Measurements from ENCODE around the gene RAPGEF6. TPM values are rescaled to one million over a fixed set of nuclear protein-coding genes. Genes with fewer than 3 reads are reported as not detected.
"Not testable (repeated sequence)": the region's sequence is repeated elsewhere in the genome, so short reads cannot be mapped to it uniquely, and the experiment has no call there.

RAPGEF6 gene
- total RNA-seq, 1 donor from 2014 or later, result 36.7 TPM

DNA sequence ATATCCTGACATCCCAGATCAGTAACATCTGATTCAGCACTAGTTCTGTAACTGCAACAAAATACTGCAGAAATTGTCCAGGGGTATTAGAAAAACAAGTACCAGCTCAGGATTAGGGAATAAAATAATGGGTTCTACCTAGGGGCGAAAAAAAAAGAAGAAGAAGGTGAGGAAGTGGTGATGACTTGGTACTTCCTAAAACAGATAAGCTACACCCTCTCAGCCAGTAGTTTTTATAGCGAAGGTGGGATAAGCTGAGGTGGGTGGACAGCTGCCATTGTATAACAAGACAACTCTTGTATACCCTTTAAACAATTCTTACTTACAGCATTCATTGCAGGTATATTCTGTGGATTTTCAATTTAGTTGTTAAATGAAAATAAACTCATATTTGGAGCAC, 19.1 kb downstream of the RAPGEF6 start:
- H3K27ac Mint-ChIP-seq, result no peak overlapping the region
- H3K4me3 Mint-ChIP-seq, result no peak overlapping the region
- DNase-seq (ENCODE audit: low spot score), result no peak
- H3K9me3 Mint-ChIP-seq, result no peaks in the 10 kb centered on the region
- intact Hi-C loops (cut with micrococcal nuclease), result no loop called here
- H3K27me3 Mint-ChIP-seq (ENCODE audit: insufficient read depth), result no peaks in the 10 kb centered on the region
- peaks cover 21% of the 10 kb centered on the region for H3K4me1 Mint-ChIP-seq (ENCODE audit: low read depth)
- peaks cover 23% of the 10 kb centered on the region for H3K36me3 Mint-ChIP-seq (ENCODE audit: low read depth)

DNA sequence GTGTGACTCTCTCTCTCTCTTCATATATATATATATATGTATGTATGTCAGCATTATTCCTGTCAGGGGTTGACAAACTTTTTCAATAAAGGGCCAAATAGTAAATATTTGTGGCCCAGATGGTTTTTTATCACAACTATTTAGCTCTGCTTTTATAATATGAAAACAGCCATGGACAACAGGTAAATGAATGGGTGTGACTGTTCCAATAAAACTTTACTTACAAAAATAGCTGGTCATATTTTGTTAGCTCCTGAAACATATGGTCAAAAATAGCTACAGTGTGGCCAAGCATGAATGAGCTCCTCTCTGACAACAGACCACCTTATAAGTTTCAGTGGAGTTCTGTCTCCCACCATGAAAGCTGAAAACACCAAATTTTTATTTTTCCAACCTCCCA, 21.6 kb downstream of the RAPGEF6 start:
- Mint-ChIP-seq H3K9me3 (no peaks in the 10 kb centered on the region), H3K27me3 (ENCODE audit: insufficient read depth) (no peaks in the 10 kb centered on the region), H3K27ac (no peak overlapping the region), H3K4me1 (ENCODE audit: low read depth) (peaks cover 8% of the 10 kb centered on the region), H3K36me3 (ENCODE audit: low read depth) (peaks cover 20% of the 10 kb centered on the region), H3K4me3 (no peak overlapping the region)
- intact Hi-C loops (cut with micrococcal nuclease), result no loop called here
- no peak for DNase-seq (ENCODE audit: low spot score)

DNA sequence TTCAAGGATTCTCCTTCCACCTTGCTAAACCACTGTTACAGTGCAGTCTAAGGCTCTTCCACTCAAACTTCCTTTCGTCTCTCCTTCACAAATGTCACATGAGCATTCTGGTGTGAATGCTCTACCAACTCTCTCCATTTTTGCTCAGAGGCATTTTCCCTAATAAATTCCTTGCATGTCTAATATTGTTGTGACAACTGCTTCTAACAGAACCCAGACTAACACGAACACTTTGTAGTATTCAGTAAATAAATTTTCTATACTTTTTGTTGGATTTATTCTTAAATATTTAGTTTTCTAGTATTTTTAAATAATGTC, 24.0 kb downstream of the RAPGEF6 start:
- Mint-ChIP-seq H3K9me3 (no peaks in the 10 kb centered on the region), H3K4me3 (no peak overlapping the region), H3K4me1 (ENCODE audit: low read depth) (peaks cover 17% of the 10 kb centered on the region), H3K27me3 (ENCODE audit: insufficient read depth) (no peaks in the 10 kb centered on the region), H3K36me3 (ENCODE audit: low read depth) (peaks cover 20% of the 10 kb centered on the region), H3K27ac (no peak overlapping the region)
- intact Hi-C loops (cut with micrococcal nuclease), result no loop called here
- no peak for DNase-seq (ENCODE audit: low spot score)

DNA sequence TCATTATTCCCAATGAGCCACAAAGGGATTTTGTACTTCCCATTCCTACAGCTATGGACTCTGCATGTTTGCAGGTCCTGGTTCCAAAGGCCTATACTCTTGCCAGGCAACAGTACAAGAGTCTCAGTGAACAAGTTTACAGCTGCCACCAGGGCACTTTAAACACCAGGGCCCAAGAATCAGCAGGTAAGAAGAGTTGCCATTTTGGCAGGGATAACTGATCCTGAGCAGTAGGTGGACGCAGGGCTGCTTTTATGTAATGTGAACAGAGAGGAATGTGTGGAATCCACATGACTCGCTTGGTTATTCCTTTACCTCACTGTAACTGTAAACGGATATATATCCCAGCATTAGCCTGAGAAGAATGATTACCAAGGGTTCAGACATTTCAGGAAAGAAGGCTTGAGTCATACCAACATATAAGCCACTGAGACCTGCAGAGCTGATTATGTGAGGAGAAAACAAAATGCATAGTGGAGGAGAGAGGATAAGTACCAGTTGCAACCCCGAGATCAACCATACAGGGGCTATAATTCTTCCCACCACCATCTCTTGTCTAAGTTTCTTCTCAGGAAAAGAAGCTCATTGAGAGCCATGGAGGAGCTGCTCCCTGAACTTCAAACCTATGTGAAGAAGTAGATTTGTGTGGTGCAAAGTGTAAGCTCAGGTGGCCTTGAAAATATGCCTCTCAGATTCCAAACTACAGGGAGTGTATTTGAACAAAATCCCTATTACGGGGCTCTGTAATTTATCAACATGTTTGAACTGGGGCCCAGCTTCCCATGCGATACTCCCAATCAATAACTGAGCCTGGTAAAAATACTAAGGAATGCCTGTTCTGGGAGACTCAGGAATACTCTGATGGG, 24.6 kb downstream of the RAPGEF6 start:
- Mint-ChIP-seq H3K4me3 (no peak overlapping the region), H3K4me1 (ENCODE audit: low read depth) (peaks cover 16% of the 10 kb centered on the region), H3K9me3 (no peaks in the 10 kb centered on the region), H3K36me3 (ENCODE audit: low read depth) (peaks cover 17% of the 10 kb centered on the region), H3K27ac (no peak overlapping the region), H3K27me3 (ENCODE audit: insufficient read depth) (no peaks in the 10 kb centered on the region)
- intact Hi-C loops (cut with micrococcal nuclease), result no loop called here
- no peak for DNase-seq (ENCODE audit: low spot score)

DNA sequence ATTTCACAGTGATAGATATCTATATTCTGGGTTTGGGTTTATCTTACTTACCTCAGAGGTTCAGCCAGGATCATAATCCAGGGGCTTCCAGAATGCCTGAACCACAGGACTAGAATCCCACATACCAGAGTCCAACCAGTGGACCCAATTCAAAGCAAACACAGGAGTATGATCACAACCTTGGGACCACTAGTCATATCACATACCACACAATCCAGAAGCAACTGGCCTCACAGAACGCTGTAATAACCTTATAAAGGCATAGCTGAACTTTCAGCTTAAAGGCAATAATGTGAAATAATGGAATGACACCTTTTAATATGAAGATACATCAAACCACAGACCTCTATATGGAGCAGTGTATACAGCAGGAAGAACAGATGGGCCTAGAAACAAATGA, 25.3 kb downstream of the RAPGEF6 start:
- no peaks in the 10 kb centered on the region for H3K27me3 Mint-ChIP-seq (ENCODE audit: insufficient read depth)
- H3K4me1 Mint-ChIP-seq (ENCODE audit: low read depth), result peaks cover 23% of the 10 kb centered on the region
- intact Hi-C loops (cut with micrococcal nuclease), result no loop called here
- no peak overlapping the region for H3K4me3 Mint-ChIP-seq
- H3K27ac Mint-ChIP-seq, result no peak overlapping the region
- peaks cover 11% of the 10 kb centered on the region for H3K36me3 Mint-ChIP-seq (ENCODE audit: low read depth)
- DNase-seq (ENCODE audit: low spot score), result no peak
- no peaks in the 10 kb centered on the region for H3K9me3 Mint-ChIP-seq

DNA sequence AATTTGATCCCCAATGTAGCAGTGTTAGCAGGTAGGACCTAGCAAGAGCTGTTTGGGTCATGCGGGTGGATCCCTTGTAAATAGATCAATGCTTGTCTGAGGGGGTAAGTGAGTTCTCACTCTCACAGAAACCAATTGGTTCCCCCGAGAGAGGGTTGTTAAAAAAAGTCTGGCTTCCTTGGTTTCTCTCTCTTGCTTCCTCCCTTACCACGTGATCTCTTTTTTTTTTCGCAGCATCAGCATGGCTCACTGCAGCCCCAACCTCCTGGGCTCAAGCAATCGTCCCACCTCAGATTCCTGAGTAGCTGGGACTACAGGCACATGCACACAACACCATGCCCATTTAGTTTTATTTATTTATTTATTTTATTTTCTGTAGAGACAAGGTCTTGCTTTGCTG, 26.4 kb downstream of the RAPGEF6 start:
- H3K4me1 Mint-ChIP-seq (ENCODE audit: low read depth), result peaks cover 30% of the 10 kb centered on the region
- H3K36me3 Mint-ChIP-seq (ENCODE audit: low read depth), result peaks cover 3% of the 10 kb centered on the region
- no peaks in the 10 kb centered on the region for H3K27me3 Mint-ChIP-seq (ENCODE audit: insufficient read depth)
- H3K9me3 Mint-ChIP-seq, result no peaks in the 10 kb centered on the region
- no peak overlapping the region for H3K27ac Mint-ChIP-seq
- intact Hi-C loops (cut with micrococcal nuclease), result no loop called here
- no peak for DNase-seq (ENCODE audit: low spot score)
- H3K4me3 Mint-ChIP-seq, result no peak overlapping the region

DNA sequence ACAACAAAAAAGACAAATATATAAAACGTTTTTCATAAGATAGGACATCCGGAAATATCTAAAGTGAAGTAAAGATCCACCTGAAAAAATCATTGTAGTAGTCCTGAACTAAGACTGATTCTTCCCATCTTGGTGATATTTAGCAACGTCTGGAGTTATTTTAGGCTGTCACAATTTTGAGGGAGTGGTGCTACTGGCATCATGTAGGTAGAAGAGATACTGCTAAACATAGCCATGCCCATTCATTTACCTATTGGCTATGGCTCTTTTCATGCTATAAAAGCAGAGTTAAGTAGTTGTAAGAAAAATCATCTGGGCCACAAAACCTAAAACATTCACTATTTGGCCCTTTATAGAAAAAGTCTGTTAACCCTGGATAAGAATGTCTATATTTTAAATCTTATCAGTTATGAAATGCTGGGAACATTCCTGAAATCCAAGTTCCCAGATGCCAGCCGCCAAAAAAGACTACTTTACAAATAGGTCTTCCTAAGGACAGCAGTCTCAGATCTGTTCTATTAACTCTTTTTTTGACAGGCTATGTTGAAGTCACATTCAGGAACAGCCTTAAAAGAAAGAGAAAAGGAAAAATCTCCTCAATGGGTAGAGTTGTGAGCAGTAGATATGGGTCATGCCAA, 27.0 kb downstream of the RAPGEF6 start:
- no peak overlapping the region for H3K4me3 Mint-ChIP-seq
- no peak overlapping the region for H3K27ac Mint-ChIP-seq
- no peak for DNase-seq (ENCODE audit: low spot score)
- peaks cover 1% of the 10 kb centered on the region for H3K36me3 Mint-ChIP-seq (ENCODE audit: low read depth)
- peaks cover 30% of the 10 kb centered on the region for H3K4me1 Mint-ChIP-seq (ENCODE audit: low read depth)
- intact Hi-C loops (cut with micrococcal nuclease), result no loop called here
- H3K9me3 Mint-ChIP-seq, result no peaks in the 10 kb centered on the region
- H3K27me3 Mint-ChIP-seq (ENCODE audit: insufficient read depth), result no peaks in the 10 kb centered on the region

DNA sequence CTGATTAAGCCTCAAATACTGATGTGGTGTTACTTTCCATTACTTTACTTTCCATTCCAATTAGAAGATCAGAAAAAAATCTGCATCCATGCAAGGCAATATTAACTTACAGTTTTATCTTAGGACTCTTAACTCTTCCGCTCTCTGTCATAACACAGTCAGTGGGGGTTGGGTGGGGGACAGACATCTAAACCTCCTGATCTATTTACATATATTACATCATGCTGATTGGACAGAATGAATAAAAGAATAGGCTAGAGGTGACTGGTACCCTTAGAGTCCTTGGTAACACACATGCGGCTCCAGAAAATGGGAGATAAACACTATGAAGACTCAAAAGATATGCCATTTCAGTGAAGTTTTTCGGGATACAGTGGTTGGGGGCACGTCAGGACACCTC, 27.6 kb downstream of the RAPGEF6 start:
- no peak for DNase-seq (ENCODE audit: low spot score)
- no peaks in the 10 kb centered on the region for H3K27me3 Mint-ChIP-seq (ENCODE audit: insufficient read depth)

DNA sequence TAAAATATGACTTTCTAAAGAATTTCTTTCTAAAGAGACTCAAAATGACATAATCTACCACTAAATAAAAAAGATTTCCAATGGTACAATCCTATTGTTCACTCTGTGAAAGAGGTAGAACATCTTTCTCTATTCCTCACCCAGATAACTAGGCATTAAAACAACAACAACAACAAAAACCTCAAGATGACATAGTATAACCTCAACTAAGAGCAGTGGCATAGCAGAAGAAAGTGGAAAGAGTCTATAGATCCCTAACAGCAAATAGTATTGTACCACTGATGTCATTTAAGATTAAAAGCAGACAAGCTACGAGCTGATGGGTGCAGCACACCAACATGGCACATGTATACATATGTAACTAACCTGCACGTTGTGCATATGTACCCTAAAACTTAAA, 29.9 kb downstream of the RAPGEF6 start:
- intact Hi-C loops (cut with micrococcal nuclease), result no loop called here
- Mint-ChIP-seq H3K4me1 (ENCODE audit: low read depth) (peaks cover 30% of the 10 kb centered on the region), H3K4me3 (no peak overlapping the region), H3K27me3 (ENCODE audit: insufficient read depth) (no peaks in the 10 kb centered on the region), H3K36me3 (ENCODE audit: low read depth) (peaks cover 4% of the 10 kb centered on the region), H3K9me3 (no peaks in the 10 kb centered on the region), H3K27ac (no peak overlapping the region)
- DNase-seq (ENCODE audit: low spot score), result no peak

More for the DNA sequence above, 27.6 kb downstream of the RAPGEF6 start:
- intact Hi-C loops (cut with micrococcal nuclease), result no loop called here
- Mint-ChIP-seq H3K36me3 (ENCODE audit: low read depth) (peaks cover 4% of the 10 kb centered on the region), H3K4me1 (ENCODE audit: low read depth) (peaks cover 30% of the 10 kb centered on the region), H3K27ac (no peak overlapping the region), H3K9me3 (no peaks in the 10 kb centered on the region), H3K4me3 (no peak overlapping the region)

DNA sequence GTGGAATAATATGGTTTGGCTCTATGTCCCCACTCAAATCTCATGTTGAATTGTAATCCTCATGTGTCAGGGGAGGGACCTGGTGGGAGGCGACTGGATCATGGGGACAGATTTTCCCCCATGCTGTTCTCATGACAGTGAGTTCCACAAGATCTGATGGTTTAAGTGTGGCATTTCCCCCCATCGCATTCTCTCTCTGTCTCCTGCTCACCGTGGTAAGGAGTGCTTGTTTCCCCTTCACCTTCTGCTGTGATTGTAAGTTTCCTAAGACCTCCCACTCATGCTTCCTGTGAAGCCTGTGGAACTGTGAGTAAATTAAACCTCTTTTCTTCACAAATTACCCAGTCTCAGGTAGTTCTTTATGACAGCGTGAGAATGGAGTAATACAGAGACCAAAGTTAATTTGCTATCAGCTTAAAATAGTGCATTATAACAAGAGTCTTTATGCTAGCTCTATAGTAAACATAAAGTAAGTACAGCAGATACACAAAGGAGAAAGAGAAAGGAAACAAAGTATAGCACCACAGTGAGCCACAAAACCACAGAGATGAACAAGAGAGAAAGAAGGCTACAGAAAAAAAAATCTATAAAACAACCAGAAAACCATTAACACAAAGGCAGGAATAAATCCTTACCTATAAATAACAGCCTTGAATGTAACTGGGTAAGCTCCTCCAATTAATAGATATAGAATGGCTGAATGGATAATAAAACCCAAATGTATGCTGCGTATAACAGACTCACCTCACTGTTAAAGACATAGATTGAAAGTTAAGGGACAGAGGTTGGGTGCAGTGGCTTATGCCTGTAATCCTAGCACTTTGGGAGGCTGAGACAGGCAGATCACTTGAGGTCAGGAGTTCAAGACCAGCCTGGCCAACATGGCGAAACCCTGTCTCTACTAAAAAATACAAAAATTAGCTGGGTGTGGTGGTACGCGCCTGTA, 39.7 kb downstream of the RAPGEF6 start:
- peak overlapping the region; percentile 82 for H3K27ac Mint-ChIP-seq
- H3K4me1 Mint-ChIP-seq (ENCODE audit: low read depth), result peaks cover 39% of the 10 kb centered on the region
- H3K9me3 Mint-ChIP-seq, result no peaks in the 10 kb centered on the region
- H3K4me3 Mint-ChIP-seq, result peak overlapping the region; percentile 61
- peak; percentile 19 for DNase-seq (ENCODE audit: low spot score)
- H3K36me3 Mint-ChIP-seq (ENCODE audit: low read depth), result peaks cover 24% of the 10 kb centered on the region
- no peaks in the 10 kb centered on the region for H3K27me3 Mint-ChIP-seq (ENCODE audit: insufficient read depth)
- intact Hi-C loops (cut with micrococcal nuclease), result loop anchor here (1.0 to 5.0 kb wide), 4 partner anchors 40 to 259 kb away; partner anchors contain the start of genes FNIP1 and RAPGEF6

DNA sequence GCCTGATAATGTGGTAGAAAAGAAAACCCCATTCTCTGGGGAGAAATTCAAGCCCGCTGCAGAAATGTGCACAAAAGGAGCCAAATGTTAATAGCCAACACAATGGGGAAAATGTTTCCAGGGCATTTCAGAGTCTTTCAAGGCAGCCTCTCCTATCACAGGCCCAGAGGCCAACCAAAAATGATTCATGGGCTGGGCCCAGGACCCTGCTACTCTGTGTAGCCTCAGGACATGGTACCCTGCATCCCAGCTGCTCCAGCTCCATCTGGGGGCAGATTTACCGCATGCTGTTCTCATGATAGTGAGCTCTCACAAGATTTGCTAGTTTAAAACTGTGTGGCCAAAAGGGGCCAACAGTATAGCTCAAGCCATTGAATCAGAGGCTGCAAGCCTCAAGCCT, 41.1 kb downstream of the RAPGEF6 start:
- peaks cover 24% of the 10 kb centered on the region for H3K36me3 Mint-ChIP-seq (ENCODE audit: low read depth)
- DNase-seq (ENCODE audit: low spot score), result no peak
- H3K27ac Mint-ChIP-seq, result no peak overlapping the region
- H3K4me1 Mint-ChIP-seq (ENCODE audit: low read depth), result peaks cover 45% of the 10 kb centered on the region
- H3K4me3 Mint-ChIP-seq, result no peak overlapping the region
- no peaks in the 10 kb centered on the region for H3K9me3 Mint-ChIP-seq
- intact Hi-C loops (cut with micrococcal nuclease), result loop anchor here (2.0 kb wide), 1 partner anchor 203 kb away; the partner anchor contains the start of gene FNIP1
- peaks cover 1% of the 10 kb centered on the region for H3K27me3 Mint-ChIP-seq (ENCODE audit: insufficient read depth)

DNA sequence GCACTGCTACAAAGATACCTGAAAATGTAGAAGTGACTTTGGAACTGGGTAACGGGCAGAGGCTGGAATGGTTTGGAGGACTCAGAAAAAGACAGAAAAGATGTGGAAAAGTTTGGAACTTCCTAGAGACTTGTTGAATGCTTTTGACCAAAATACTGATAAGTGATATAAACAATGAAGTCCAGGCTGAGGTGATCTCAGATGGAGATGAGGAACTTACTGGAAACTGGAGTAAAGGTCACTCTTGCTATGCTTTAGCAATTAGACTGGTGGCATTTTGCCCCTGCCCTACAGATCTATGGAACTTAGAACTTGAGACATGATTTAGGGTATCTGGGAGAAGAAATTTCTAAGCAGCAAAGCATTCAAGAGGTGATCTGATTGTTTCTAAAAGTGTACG, 41.6 kb downstream of the RAPGEF6 start:
- intact Hi-C loops (cut with micrococcal nuclease); H3K4me3 Mint-ChIP-seq; H3K27ac Mint-ChIP-seq; H3K27me3 Mint-ChIP-seq (ENCODE audit: insufficient read depth); DNase-seq (ENCODE audit: low spot score); H3K9me3 Mint-ChIP-seq: not testable (repeated sequence)
- Mint-ChIP-seq H3K36me3 (ENCODE audit: low read depth) (peaks cover 24% of the 10 kb centered on the region), H3K4me1 (ENCODE audit: low read depth) (peaks cover 45% of the 10 kb centered on the region)
